ENCODE data around the gene TSBP1. TPM values are rescaled to one million over a fixed set of nuclear protein-coding genes. Genes with fewer than 3 reads are reported as not detected.

The TSBP1 gene
- total RNA-seq, 1 donor from 2014 or later = not detected

DNA sequence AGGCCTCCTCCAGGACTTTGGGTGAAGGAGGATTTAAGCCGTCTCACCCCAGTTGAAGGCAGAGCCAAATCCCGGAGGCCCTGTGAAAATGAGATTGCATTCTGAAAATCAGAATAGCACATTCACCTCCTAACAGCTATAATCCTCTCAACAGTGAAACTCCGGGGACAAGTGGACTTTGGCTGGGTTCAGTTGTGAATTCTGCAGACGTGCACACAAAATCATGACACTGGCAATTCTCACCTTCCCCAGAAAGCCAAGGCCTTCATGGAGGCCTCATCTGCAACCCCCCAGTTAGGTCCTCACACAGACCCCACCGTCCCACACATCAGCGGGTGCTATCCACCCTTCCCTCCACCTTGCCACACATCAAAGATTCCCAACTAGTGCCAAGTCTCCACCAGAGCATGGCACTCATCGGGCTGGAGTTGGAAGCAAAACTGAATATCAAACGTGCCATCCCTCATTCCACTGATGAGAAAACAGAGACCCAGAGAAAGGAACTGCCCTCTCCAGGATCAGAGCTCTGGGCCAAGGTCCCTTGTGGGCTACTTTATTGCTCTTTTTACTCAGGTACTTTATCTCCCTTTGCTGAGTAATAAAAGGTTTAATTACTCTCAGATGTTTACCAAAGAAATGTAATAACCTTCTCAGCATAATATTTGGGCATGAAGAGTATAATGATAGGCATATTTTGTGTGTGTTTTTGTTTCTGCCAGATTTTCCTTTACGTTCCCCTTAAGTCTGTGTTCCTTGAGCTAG, 40.0 kb upstream of the TSBP1 start:
- H3K9me3 Mint-ChIP-seq (ENCODE audit: unreplicated experiment) = no peaks in the 10 kb centered on the region
- peaks cover 57% of the 10 kb centered on the region for H3K27me3 Mint-ChIP-seq (ENCODE audit: unreplicated experiment)
- peaks cover 3% of the 10 kb centered on the region for H3K4me1 Mint-ChIP-seq (ENCODE audit: unreplicated experiment)
- no peak overlapping the region for H3K4me3 Mint-ChIP-seq (ENCODE audit: unreplicated experiment)
- no peak for TF ChIP-seq CTCF (IDR thresholded peaks at IDR 0.05)
- DNase-seq (ENCODE audit: extremely low spot score, unreplicated experiment) = no peak
- H3K27ac Mint-ChIP-seq (ENCODE audit: unreplicated experiment) = no peak overlapping the region
- H3K36me3 Mint-ChIP-seq (ENCODE audit: unreplicated experiment) = no peaks in the 10 kb centered on the region

DNA sequence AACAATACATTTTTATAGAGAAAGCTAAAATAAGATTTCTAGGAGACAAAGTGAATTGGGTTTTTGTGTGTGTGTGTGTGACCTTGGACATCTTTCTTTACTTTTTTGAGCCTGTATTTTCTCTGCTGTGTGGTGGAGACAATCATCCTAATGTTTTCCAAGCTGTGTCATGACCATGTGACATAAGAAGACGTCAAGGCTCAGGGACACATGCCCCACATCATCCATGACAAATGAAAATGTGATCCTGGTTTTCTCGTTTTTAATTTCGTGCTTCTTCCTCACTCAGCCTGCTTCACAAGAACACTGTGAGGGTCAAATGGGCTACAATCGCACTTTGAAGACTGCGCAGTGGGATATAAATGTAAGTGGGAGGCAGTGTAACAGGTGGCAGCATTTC, 39.2 kb upstream of the TSBP1 start:
- H3K4me3 Mint-ChIP-seq (ENCODE audit: unreplicated experiment) = no peak overlapping the region
- no peaks in the 10 kb centered on the region for H3K9me3 Mint-ChIP-seq (ENCODE audit: unreplicated experiment)
- H3K36me3 Mint-ChIP-seq (ENCODE audit: unreplicated experiment) = no peaks in the 10 kb centered on the region
- peaks cover 58% of the 10 kb centered on the region for H3K27me3 Mint-ChIP-seq (ENCODE audit: unreplicated experiment)
- no peak for DNase-seq (ENCODE audit: extremely low spot score, unreplicated experiment)
- H3K4me1 Mint-ChIP-seq (ENCODE audit: unreplicated experiment) = peaks cover 3% of the 10 kb centered on the region
- no peak overlapping the region for H3K27ac Mint-ChIP-seq (ENCODE audit: unreplicated experiment)
- TF ChIP-seq CTCF (IDR thresholded peaks at IDR 0.05) = no peak

DNA sequence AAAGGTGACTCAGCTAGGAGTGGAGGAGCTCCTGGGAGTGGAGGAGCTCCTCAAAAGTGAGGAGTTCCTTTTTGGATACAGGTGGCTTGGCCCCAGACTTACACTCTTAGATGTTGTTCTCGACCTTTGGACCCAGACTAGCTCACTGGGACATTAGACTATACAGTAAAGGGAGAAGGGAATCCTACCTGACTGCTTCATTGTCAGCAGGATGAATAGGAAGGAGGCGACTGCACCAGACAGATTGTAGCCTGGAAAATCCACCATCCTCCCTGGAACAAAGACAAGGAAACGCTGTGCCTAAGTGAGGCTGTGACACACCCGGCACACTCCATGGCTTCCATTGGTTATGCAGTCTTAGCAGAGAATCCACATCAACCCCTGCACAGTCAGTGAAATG, 35.2 kb upstream of the TSBP1 start, which contains the start of gene BTNL2:
Gene BTNL2 (minus strand): TSS at position 325 of the 400 bp plus-strand sequence. CDS start 58 bp downstream, at position 267.
- no peak within 1 kb of the TSS for H3K27ac Mint-ChIP-seq (ENCODE audit: unreplicated experiment)
- H3K36me3 Mint-ChIP-seq (ENCODE audit: unreplicated experiment) = no peaks in the 10 kb centered on the region
- no peak for DNase-seq (ENCODE audit: extremely low spot score, unreplicated experiment)
- H3K4me3 Mint-ChIP-seq (ENCODE audit: unreplicated experiment) = no peak within 1 kb of the TSS
- TF ChIP-seq CTCF (IDR thresholded peaks at IDR 0.05) = no peak
- peaks cover 55% of the 10 kb centered on the region for H3K27me3 Mint-ChIP-seq (ENCODE audit: unreplicated experiment)
- H3K9me3 Mint-ChIP-seq (ENCODE audit: unreplicated experiment) = no peaks in the 10 kb centered on the region
- no peaks in the 10 kb centered on the region for H3K4me1 Mint-ChIP-seq (ENCODE audit: unreplicated experiment)

DNA sequence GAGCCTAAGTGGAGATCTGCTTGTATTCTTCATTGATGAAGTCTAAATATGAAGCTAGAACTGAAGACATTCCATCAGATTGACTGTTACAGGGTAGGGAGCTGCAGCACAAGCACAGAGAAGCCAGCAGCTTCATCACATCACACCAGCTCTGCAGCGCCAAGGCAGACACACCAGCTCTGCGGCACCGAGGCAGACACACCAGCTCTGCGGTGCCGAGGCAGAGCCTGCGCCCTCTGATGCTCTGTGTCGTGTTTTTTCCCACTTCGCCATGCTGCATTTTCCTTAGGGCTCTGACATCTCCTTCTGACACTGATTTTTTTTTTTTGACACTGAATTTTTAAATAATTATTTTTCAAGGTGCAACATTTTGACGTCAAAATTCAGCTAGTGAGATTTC, 34.5 kb upstream of the TSBP1 start:
- Mint-ChIP-seq H3K4me1 (ENCODE audit: unreplicated experiment) (no peaks in the 10 kb centered on the region), H3K27me3 (ENCODE audit: unreplicated experiment) (peaks cover 52% of the 10 kb centered on the region)

More for the DNA sequence above, 34.5 kb upstream of the TSBP1 start:
- H3K36me3 Mint-ChIP-seq (ENCODE audit: unreplicated experiment) = no peaks in the 10 kb centered on the region
- no peak overlapping the region for H3K27ac Mint-ChIP-seq (ENCODE audit: unreplicated experiment)
- no peak for TF ChIP-seq CTCF (IDR thresholded peaks at IDR 0.05)
- no peaks in the 10 kb centered on the region for H3K9me3 Mint-ChIP-seq (ENCODE audit: unreplicated experiment)
- H3K4me3 Mint-ChIP-seq (ENCODE audit: unreplicated experiment) = no peak overlapping the region
- no peak for DNase-seq (ENCODE audit: extremely low spot score, unreplicated experiment)

All from osteocyte (in vitro differentiated cells).